Measurements from ENCODE around the gene STRN3. TPM values are rescaled to one million over a fixed set of nuclear protein-coding genes. Genes with fewer than 3 reads are reported as not detected.

STRN3 gene
- total and polyA plus RNA-seq, 2 of the 8 experiments (the other 6 are each of a cell fraction or from before 2014, with no cell fraction given), result 8.7 to 38.1 TPM

GRCh38 chr14:30876692-30877091, 149.5 kb downstream of the STRN3 start (continued):
- TF ChIP-seq TAF1 (IDR thresholded peaks at IDR 0.05; ENCODE audit: low read depth, low read length) (no peak), SP4 (IDR thresholded peaks at IDR 0.05; ENCODE audit: low read length) (no peak), RFX5 (IDR thresholded peaks at IDR 0.05; ENCODE audit: borderline replicate concordance, low read depth, low read length) (no peak), HDAC6 (IDR thresholded peaks at IDR 0.05; ENCODE audit: low read depth, low read length) (no peak), SUZ12 (IDR thresholded peaks at IDR 0.05; ENCODE audit: low read length) (no peak)

Measured in H1 (cell line).